ENCODE results near the gene ATOH8. TPM values are rescaled to one million over a fixed set of nuclear protein-coding genes. Genes with fewer than 3 reads are reported as not detected.
A peak's percentile ranks its signal among the peaks of the same experiment; 100 is the strongest.

The ATOH8 gene
- polyA plus RNA-seq, 1 of the 3 experiments (the other 2 are of a cell fraction) = 5.6 TPM

GRCh38 chr2:85785871-85786270, 32.1 kb downstream of the ATOH8 start:
- TF ChIP-seq USF2 (IDR thresholded peaks at IDR 0.05; ENCODE audit: borderline replicate concordance, low read depth, low read length) (no peak), MAX (IDR thresholded peaks at IDR 0.05; ENCODE audit: low read depth) (no peak), RCOR1 (IDR thresholded peaks at IDR 0.05; ENCODE audit: low read length) (no peak), CHD2 (IDR thresholded peaks at IDR 0.05; ENCODE audit: low read length, partially characterized antibody) (no peak), ZBTB33 (IDR thresholded peaks at IDR 0.05; ENCODE audit: borderline replicate concordance, low read depth) (no peak)
- Histone ChIP-seq H3K79me2 (ENCODE audit: insufficient read depth) (peaks cover 43% of the 10 kb centered on the region), H4K20me1 (ENCODE audit: insufficient read depth) (no peaks in the 10 kb centered on the region), H3K27me3 (ENCODE audit: insufficient read depth) (no peaks in the 10 kb centered on the region), H3K9ac (no peak overlapping the region), H3K4me2 (peak overlapping the region; percentile 34; the same call in 1 of the 2 replicates), H3K9me2 (no peaks in the 10 kb centered on the region), H3K36me3 (replicated peaks in 1 of 2; ENCODE audit: control insufficient read depth in 1 of 2, insufficient read depth in 2 of 2, low read length in 1 of 2) (peaks cover 0 to 7% of the 10 kb centered on the region in 2 experiments), H3K9me3 (no peaks in the 10 kb centered on the region), H3K27ac (ENCODE audit: low read depth in 2 of 2, low read length in 1 of 2) (peak overlapping the region in 1 of 2 experiments; percentile 15; a peak in 1 of 4 replicates), H2AFZ (ENCODE audit: low read depth) (no peak overlapping the region), H3F3A (replicated peaks; ENCODE audit: insufficient read depth) (peaks cover 26% of the 10 kb centered on the region), H3K4me3 (ENCODE audit: low read depth in 2 of 2, low read length in 1 of 2) (no peak overlapping the region), H3K4me1 (ENCODE audit: control insufficient read depth in 1 of 2, insufficient read depth in 2 of 2, low read depth in 1 of 2, low read length in 1 of 2) (peaks cover 5 to 13% of the 10 kb centered on the region in 2 experiments; a peak in 3 of 4 replicates)
- no peak for DNase-seq
- CTCF ChIA-PET = interaction anchor here (0.7 to 4.9 kb wide), 10 partner anchors 8 to 57 kb away, joined by 3 to 23 read pairs (median 4); no protein-coding TSS in a partner anchor
- POLR2A ChIA-PET = no interaction called here
- 89% methylated on average over 4 of the region's 4 CpGs for WGBS (ENCODE audit: low lambda C conversion rate)

GRCh38 chr2:85786444-85786843, 32.7 kb downstream of the ATOH8 start:
- H3K4me2 ChIP-seq = no peak overlapping the region
- peaks cover 40% of the 10 kb centered on the region for H3K79me2 ChIP-seq (ENCODE audit: insufficient read depth)
- WGBS (ENCODE audit: low lambda C conversion rate) = 88% methylated on average over 5 of the region's 7 CpGs
- H3K27ac ChIP-seq (ENCODE audit: low read depth in 2 of 2, low read length in 1 of 2) = no peak overlapping the region
- H3K9me2 ChIP-seq = no peaks in the 10 kb centered on the region
- no peak overlapping the region for H2AFZ ChIP-seq (ENCODE audit: low read depth)
- peaks cover 5 to 14% of the 10 kb centered on the region in 2 experiments; a peak in 3 of 4 replicates for H3K4me1 ChIP-seq (ENCODE audit: control insufficient read depth in 1 of 2, insufficient read depth in 2 of 2, low read depth in 1 of 2, low read length in 1 of 2)
- no peak overlapping the region for H3K9ac ChIP-seq
- H3F3A ChIP-seq (replicated peaks; ENCODE audit: insufficient read depth) = peaks cover 26% of the 10 kb centered on the region
- ChIA-PET CTCF (interaction anchor here (0.7 to 4.9 kb wide), 11 partner anchors 9 to 62 kb away, joined by 3 to 23 read pairs (median 4); partner anchors contain the start of gene ATOH8), POLR2A (no interaction called here)
- no peaks in the 10 kb centered on the region for H3K27me3 ChIP-seq (ENCODE audit: insufficient read depth)
- peaks cover 0 to 1% of the 10 kb centered on the region in 2 experiments for H3K36me3 ChIP-seq (replicated peaks in 1 of 2; ENCODE audit: control insufficient read depth in 1 of 2, insufficient read depth in 2 of 2, low read length in 1 of 2)
- no peak for DNase-seq
- no peak overlapping the region for H3K4me3 ChIP-seq (ENCODE audit: low read depth in 2 of 2, low read length in 1 of 2)
- no peaks in the 10 kb centered on the region for H4K20me1 ChIP-seq (ENCODE audit: insufficient read depth)
- no peaks in the 10 kb centered on the region for H3K9me3 ChIP-seq
- TF ChIP-seq TEAD4 (IDR thresholded peaks at IDR 0.05; ENCODE audit: borderline replicate concordance, insufficient read depth) = no peak
- TF ChIP-seq EZH2phosphoT487 (IDR thresholded peaks at IDR 0.05; ENCODE audit: borderline replicate concordance, low read depth) = no peak
- no peak for TF ChIP-seq USF1 (IDR thresholded peaks at IDR 0.05; ENCODE audit: borderline replicate concordance, low read depth)
- no peak for TF ChIP-seq RCOR1 (IDR thresholded peaks at IDR 0.05; ENCODE audit: low read length)
- no peak for TF ChIP-seq NFIC (IDR thresholded peaks at IDR 0.05; ENCODE audit: borderline replicate concordance)
- TF ChIP-seq TAF1 (IDR thresholded peaks at IDR 0.05; ENCODE audit: borderline replicate concordance, low read depth, low read length) = no peak
- no peak for TF ChIP-seq ZBTB33 (IDR thresholded peaks at IDR 0.05; ENCODE audit: borderline replicate concordance, low read depth)
- no peak for TF ChIP-seq MAX (IDR thresholded peaks at IDR 0.05; ENCODE audit: low read depth)
- TF ChIP-seq REST (IDR thresholded peaks at IDR 0.05; ENCODE audit: low read depth, low read length) = no peak
- no peak for TF ChIP-seq RAD21 (IDR thresholded peaks at IDR 0.05; ENCODE audit: low read length)
- no peak for TF ChIP-seq EP300 (IDR thresholded peaks at IDR 0.05; ENCODE audit: borderline replicate concordance in 1 of 2, low read depth in 1 of 2, low read length in 1 of 2)
- no peak for TF ChIP-seq MEF2A (IDR thresholded peaks at IDR 0.05; ENCODE audit: borderline replicate concordance, low read depth)
- no peak for TF ChIP-seq GABPA (IDR thresholded peaks at IDR 0.05; ENCODE audit: low read depth)

Measured in SK-N-SH (cell line).